Ascending aorta (tissue), 2 donors: ENCODE results near the gene KLHL20. TPM values are rescaled to one million over a fixed set of nuclear protein-coding genes. Genes with fewer than 3 reads are reported as not detected.
"Not testable (repeated sequence)": the region's sequence is repeated elsewhere in the genome, so short reads cannot be mapped to it uniquely, and the experiment has no call there.

Source experiments
- DNase-seq, 2 donors: peaks; one replicate each; pipeline ENCODE4 v3.0.0-alpha.2; 2019; ENCODE audit warnings: low spot score in 2 of 2
- H3K27ac ChIP-seq, 2 donors: fragments of 200-600 bp; sonication (generic); one replicate each; pipeline ENCODE4 v1.5.1; 2016 to 2017; ENCODE audit warnings: mild to moderate bottlenecking in 1 of 2
- H3K27me3 ChIP-seq: fragments of 200-600 bp; sonication (generic); one replicate; pipeline ENCODE4 v1.5.1; 2017
- H3K36me3 ChIP-seq, 2 donors: fragments of 200-600 bp; sonication (generic); one replicate each; pipeline ENCODE4 v1.5.1; 2016
- H3K4me1 ChIP-seq, 2 donors: fragments of 200-600 bp; sonication (generic); one replicate each; pipeline ENCODE4 v1.5.1; 2016 to 2017; ENCODE audit warnings: mild to moderate bottlenecking in 1 of 2
- H3K4me3 ChIP-seq, 2 donors: fragments of 200-600 bp; sonication (generic); one replicate each; pipeline ENCODE4 v1.5.1; 2016 to 2017; ENCODE audit warnings: mild to moderate bottlenecking in 1 of 2
- H3K9me3 ChIP-seq, 2 donors: fragments of 200-600 bp; sonication (generic); one replicate each; pipeline ENCODE4 v1.5.1; 2016
- intact Hi-C: fragments of 100-400 bp; cut with DNase I; formaldehyde crosslinking; loops from one replicate; pipeline ENCODE4 v1.15.1; 2023
- total RNA-seq: library from RNA; depleted of rRNA; stranded (reverse); fragments of >200 nt; gene quantifications from one replicate; pipeline ENCODE4 v1.1.0, GENCODE V29; 2016
- TF ChIP-seq, protein P1 (sequence below), 3 experiments: fragments of 200-600 bp in 2 of 3; fragments of 450-650 bp in 1 of 3; sonication (generic) in 2 of 3; IDR thresholded peaks; one replicate each; pipeline ENCODE4 v1.5.1; 2016 to 2019; ENCODE audit warnings: antibody characterized with exemption in 3 of 3, mild to moderate bottlenecking in 1 of 3, moderate library complexity in 1 of 3

The KLHL20 gene
- total RNA-seq, 1 donor from 2014 or later, result 15.5 TPM

DNA sequence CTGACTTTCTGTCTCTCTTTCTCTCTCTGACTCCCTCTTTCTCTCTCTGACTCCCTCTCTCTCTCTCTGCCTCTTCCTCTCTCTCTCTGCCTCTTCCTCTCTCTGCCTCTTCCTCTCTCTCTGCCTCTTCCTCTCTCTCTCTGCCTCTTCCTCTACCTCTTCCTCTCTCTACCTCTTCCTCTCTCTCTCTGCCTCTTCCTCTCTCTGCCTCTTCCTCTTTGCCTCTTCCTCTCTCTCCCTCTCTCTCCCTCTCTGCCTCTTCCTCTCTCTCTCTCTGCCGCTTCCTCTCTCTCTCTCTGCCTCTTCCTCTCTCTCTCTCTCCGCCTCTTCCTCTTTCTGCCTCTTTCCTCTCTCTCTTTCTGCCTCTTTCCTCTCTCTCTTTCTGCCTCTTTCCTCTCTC, 26.5 kb upstream of the KLHL20 start:
- DNase-seq, result no peak
- Histone ChIP-seq H3K27me3 (no peaks in the 10 kb centered on the region), H3K4me1 (no peaks in the 10 kb centered on the region), H3K4me3 (no peak overlapping the region), H3K9me3 (no peaks in the 10 kb centered on the region), H3K36me3 (no peaks in the 10 kb centered on the region), H3K27ac (no peak overlapping the region)
- intact Hi-C loops, result no loop called here
- TF ChIP-seq, protein P1, sequence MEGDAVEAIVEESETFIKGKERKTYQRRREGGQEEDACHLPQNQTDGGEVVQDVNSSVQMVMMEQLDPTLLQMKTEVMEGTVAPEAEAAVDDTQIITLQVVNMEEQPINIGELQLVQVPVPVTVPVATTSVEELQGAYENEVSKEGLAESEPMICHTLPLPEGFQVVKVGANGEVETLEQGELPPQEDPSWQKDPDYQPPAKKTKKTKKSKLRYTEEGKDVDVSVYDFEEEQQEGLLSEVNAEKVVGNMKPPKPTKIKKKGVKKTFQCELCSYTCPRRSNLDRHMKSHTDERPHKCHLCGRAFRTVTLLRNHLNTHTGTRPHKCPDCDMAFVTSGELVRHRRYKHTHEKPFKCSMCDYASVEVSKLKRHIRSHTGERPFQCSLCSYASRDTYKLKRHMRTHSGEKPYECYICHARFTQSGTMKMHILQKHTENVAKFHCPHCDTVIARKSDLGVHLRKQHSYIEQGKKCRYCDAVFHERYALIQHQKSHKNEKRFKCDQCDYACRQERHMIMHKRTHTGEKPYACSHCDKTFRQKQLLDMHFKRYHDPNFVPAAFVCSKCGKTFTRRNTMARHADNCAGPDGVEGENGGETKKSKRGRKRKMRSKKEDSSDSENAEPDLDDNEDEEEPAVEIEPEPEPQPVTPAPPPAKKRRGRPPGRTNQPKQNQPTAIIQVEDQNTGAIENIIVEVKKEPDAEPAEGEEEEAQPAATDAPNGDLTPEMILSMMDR (IDR thresholded peaks at IDR 0.05), result no peak

DNA sequence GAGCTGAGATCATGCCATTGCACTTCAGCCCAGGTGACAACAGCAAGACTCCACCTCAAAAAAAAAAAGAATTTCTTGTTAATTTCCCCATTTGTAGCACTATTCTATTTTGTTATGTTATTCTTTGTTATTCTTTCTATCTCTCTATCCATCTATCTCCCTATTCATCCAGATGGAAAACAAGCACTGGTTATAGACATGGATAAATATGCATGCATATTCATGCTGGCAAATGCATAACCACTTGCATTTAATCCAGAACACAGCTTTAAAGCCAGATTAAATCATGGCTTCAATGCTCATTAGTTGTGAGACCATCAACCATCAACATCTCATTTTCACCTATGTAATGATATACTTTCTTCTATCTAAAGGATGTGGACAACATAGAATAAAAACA, 21.5 kb upstream of the KLHL20 start:
- Histone ChIP-seq H3K4me1 (no peaks in the 10 kb centered on the region), H3K36me3 (no peaks in the 10 kb centered on the region), H3K4me3 (no peak overlapping the region), H3K27me3 (no peaks in the 10 kb centered on the region), H3K27ac (no peak overlapping the region), H3K9me3 (peaks cover 0 to 3% of the 10 kb centered on the region in 2 donors)
- TF ChIP-seq, protein P1 (IDR thresholded peaks at IDR 0.05), result no peak
- DNase-seq, result no peak
- intact Hi-C loops, result no loop called here

DNA sequence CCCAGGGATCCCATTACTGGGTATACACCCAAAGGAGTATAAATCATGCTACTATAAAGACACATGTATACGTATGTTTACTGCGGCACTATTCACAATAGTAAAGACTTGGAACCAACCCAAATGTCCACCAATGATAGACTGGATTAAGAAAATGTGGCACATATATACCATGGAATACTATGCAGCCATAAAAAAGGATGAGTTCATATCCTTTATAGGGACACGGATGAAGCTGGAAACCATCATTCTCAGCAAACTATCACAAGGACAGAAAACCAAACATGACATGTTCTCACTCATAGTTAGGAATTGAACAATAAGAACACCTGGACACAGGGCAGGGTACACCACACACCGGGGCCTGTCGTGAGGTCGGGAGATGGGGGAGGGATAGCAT, 13.5 kb upstream of the KLHL20 start:
- H3K36me3 ChIP-seq, H3K4me3 ChIP-seq, H3K27me3 ChIP-seq, intact Hi-C loops, H3K27ac ChIP-seq, DNase-seq, H3K9me3 ChIP-seq, H3K4me1 ChIP-seq: not testable (repeated sequence)

DNA sequence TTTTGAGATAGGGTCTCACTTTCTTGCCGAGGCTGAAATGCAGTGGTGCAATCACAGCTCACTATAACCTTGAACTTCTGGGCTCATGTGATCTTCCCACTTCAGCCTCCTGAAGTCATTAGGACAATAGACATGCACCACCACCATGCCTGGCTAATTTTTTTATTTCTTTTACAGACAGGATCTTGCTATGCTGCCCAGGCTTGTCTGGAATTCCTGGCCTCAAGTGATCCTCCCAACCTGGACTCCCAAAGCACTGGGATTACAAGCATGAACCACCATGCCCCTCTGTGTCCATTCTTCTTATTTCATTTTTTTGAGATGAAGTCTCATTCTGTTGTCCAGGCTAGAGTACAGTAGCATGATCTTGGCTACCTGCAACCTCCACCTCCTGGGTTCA, 12.0 kb upstream of the KLHL20 start:
- no peaks in the 10 kb centered on the region for H3K9me3 ChIP-seq
- H3K4me1 ChIP-seq, result no peaks in the 10 kb centered on the region
- no peak overlapping the region for H3K4me3 ChIP-seq
- H3K27me3 ChIP-seq, result no peaks in the 10 kb centered on the region
- no peak overlapping the region for H3K27ac ChIP-seq
- TF ChIP-seq, protein P1 (IDR thresholded peaks at IDR 0.05), result no peak
- no peak for DNase-seq
- no peaks in the 10 kb centered on the region for H3K36me3 ChIP-seq
- intact Hi-C loops, result no loop called here

GRCh38 chr1:173705117-173705516, 9.7 kb upstream of the KLHL20 start:
- intact Hi-C loops, result no loop called here
- TF ChIP-seq, protein P1 (IDR thresholded peaks at IDR 0.05), result no peak

DNA sequence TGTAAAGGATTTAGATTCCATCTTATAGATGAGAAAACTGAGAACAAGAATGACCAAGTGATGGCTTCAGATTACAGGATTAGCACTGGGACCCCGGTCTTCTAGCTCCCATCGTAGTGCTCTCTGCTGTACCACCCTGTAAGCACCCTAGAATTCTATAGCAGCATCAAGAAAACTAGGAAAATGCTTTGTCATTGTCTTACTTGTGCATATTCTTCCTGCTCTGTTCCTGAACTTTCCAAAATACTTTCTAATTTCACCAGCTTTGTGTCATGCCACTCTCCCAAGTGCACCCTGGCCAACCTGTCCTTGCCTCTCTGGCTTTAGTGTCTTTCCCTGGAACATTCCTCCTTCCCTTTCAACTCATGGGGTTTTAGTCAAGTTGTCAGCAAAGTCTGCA, 6.0 kb upstream of the KLHL20 start:
- TF ChIP-seq, protein P1 (IDR thresholded peaks at IDR 0.05), result no peak
- no peak overlapping the region for H3K4me3 ChIP-seq
- H3K27ac ChIP-seq, result no peak overlapping the region
- no peaks in the 10 kb centered on the region for H3K36me3 ChIP-seq
- no peaks in the 10 kb centered on the region for H3K27me3 ChIP-seq
- H3K9me3 ChIP-seq, result no peaks in the 10 kb centered on the region
- DNase-seq, result no peak
- intact Hi-C loops, result no loop called here
- no peaks in the 10 kb centered on the region for H3K4me1 ChIP-seq

More at GRCh38 chr1:173705117-173705516, 9.7 kb upstream of the KLHL20 start:
- Histone ChIP-seq H3K9me3 (no peaks in the 10 kb centered on the region), H3K27ac (no peak overlapping the region), H3K27me3 (no peaks in the 10 kb centered on the region), H3K4me1 (no peaks in the 10 kb centered on the region), H3K36me3 (no peaks in the 10 kb centered on the region), H3K4me3 (no peak overlapping the region)
- no peak for DNase-seq
